Osteoblast (primary cell): ENCODE results near the gene FBXL12. TPM values are rescaled to one million over a fixed set of nuclear protein-coding genes. Genes with fewer than 3 reads are reported as not detected.
A peak's percentile ranks its signal among the peaks of the same experiment; 100 is the strongest.
"Not testable (repeated sequence)": the region's sequence is repeated elsewhere in the genome, so short reads cannot be mapped to it uniquely, and the experiment has no call there.

Source experiments
- DNase-seq: peaks from one replicate; pipeline ENCODE4 v3.0.0; 2011; ENCODE audit warnings: low spot score, mixed read lengths; ENCODE audit not compliant: insufficient read length; ENCODE audit errors: missing footprints
- H2AFZ ChIP-seq: 2 replicates; pipeline ENCODE4 v1.6.0; 2011; ENCODE audit warnings: mild to moderate bottlenecking, low read length
- H3K27ac ChIP-seq: 2 replicates; pipeline ENCODE4 v1.5.1; 2011; ENCODE audit warnings: mild to moderate bottlenecking, low read depth, low read length, moderate library complexity
- H3K27me3 ChIP-seq: 2 replicates; pipeline ENCODE4 v1.6.0; 2012; ENCODE audit warnings: mild to moderate bottlenecking, control low read depth, inconsistent platforms, low read length, moderate library complexity; ENCODE audit not compliant: insufficient read depth
- H3K36me3 ChIP-seq: 2 replicates; pipeline ENCODE4 v1.5.1; 2011; ENCODE audit warnings: mild to moderate bottlenecking, low read length, control low read depth, moderate library complexity; ENCODE audit not compliant: insufficient read depth
- H3K4me1 ChIP-seq: 2 replicates; pipeline ENCODE4 v1.5.1; 2011; ENCODE audit warnings: mild to moderate bottlenecking, low read length, control low read depth, moderate library complexity; ENCODE audit not compliant: insufficient read depth
- H3K4me2 ChIP-seq: 2 replicates; pipeline ENCODE4 v1.6.0; 2011; ENCODE audit warnings: mild to moderate bottlenecking, low read length; ENCODE audit not compliant: insufficient read depth
- H3K4me3 ChIP-seq: fragments of 200-600 bp; sonication (generic); 3 replicates; pipeline ENCODE4 v1.5.1; 2012; ENCODE audit warnings: mild to moderate bottlenecking, low read length, inconsistent platforms; ENCODE audit not compliant: insufficient read depth
- H3K79me2 ChIP-seq: 2 replicates; pipeline ENCODE4 v1.6.0; 2012; ENCODE audit warnings: mild to moderate bottlenecking, low read length, control low read depth, inconsistent platforms; ENCODE audit not compliant: insufficient read depth
- H3K9me3 ChIP-seq: 2 replicates; pipeline ENCODE4 v1.5.1; 2011; ENCODE audit warnings: low read depth, low read length, control low read depth
- H4K20me1 ChIP-seq: 2 replicates; pipeline ENCODE4 v1.6.0; 2012; ENCODE audit warnings: mild to moderate bottlenecking, low read length, control low read depth; ENCODE audit not compliant: insufficient read depth
- total RNA-seq: library from RNA; depleted of rRNA; stranded (reverse); fragments of >200 nt; gene quantifications from 2 replicates; pipeline ENCODE4 v1.2.3, GENCODE V29; 2012
- TF ChIP-seq, protein P1 (sequence below): IDR thresholded peaks from 2 replicates; pipeline ENCODE4 v1.5.1; 2011; ENCODE audit warnings: mild to moderate bottlenecking, low read depth, low read length, moderate library complexity; ENCODE audit errors: extremely low read depth

FBXL12 gene
- total RNA-seq, 1 donor = 23.9 TPM

DNA sequence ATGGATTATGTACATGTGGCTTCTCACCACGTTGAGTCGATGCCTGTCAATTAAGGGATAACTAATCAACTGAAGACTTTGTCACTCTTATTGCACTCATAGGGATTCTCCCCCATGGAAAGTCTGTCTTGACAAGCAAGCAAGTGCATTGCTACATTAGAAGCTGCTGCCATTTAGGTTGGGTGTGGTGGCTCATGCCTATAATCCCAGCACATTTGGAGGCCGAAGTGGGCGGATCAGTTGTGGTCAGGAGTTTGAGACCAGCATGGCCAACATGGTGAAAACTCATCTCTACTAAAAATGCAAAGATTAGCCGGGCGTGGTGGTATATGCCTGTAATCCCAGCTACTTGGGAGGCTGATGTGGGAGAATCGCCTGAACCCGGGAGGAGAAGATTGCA lies 32.1 kb downstream of the FBXL12 start:
- TF ChIP-seq, protein P1, sequence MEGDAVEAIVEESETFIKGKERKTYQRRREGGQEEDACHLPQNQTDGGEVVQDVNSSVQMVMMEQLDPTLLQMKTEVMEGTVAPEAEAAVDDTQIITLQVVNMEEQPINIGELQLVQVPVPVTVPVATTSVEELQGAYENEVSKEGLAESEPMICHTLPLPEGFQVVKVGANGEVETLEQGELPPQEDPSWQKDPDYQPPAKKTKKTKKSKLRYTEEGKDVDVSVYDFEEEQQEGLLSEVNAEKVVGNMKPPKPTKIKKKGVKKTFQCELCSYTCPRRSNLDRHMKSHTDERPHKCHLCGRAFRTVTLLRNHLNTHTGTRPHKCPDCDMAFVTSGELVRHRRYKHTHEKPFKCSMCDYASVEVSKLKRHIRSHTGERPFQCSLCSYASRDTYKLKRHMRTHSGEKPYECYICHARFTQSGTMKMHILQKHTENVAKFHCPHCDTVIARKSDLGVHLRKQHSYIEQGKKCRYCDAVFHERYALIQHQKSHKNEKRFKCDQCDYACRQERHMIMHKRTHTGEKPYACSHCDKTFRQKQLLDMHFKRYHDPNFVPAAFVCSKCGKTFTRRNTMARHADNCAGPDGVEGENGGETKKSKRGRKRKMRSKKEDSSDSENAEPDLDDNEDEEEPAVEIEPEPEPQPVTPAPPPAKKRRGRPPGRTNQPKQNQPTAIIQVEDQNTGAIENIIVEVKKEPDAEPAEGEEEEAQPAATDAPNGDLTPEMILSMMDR = no peak
- no peak overlapping the region for H3K4me2 ChIP-seq
- no peaks in the 10 kb centered on the region for H4K20me1 ChIP-seq
- no peaks in the 10 kb centered on the region for H3K36me3 ChIP-seq
- H2AFZ ChIP-seq = peak overlapping the region; percentile 6
- peaks cover 10% of the 10 kb centered on the region for H3K4me1 ChIP-seq
- H3K4me3 ChIP-seq = no peak overlapping the region
- DNase-seq = no peak
- no peak overlapping the region for H3K27ac ChIP-seq
- no peaks in the 10 kb centered on the region for H3K27me3 ChIP-seq
- no peaks in the 10 kb centered on the region for H3K9me3 ChIP-seq
- H3K79me2 ChIP-seq = peaks cover 7% of the 10 kb centered on the region

DNA sequence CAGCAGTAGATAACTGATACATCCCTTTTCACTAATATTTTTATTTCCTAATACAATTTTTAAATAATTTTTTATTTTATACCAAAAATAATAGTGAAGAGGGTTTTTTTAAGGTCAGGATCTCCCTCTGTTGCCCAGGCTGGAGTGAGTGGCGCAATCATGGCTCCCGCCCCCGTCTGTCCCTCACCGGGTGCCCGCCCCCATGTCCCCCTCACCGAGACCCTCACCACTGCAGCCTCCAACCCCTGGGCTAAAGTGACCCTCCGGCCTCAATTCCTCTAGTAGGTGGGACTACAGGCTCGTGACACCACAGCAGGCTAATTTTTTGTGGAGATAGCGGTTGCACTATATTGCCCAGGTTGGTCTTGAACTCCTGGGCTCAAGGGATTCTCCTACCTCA lies 32.5 kb downstream of the FBXL12 start:
- Histone ChIP-seq H4K20me1 (no peaks in the 10 kb centered on the region), H3K9me3 (no peaks in the 10 kb centered on the region), H3K4me2 (peak overlapping the region; percentile 84), H3K27ac (peak overlapping the region; percentile 65), H3K4me3 (peak overlapping the region; percentile 94), H3K36me3 (no peaks in the 10 kb centered on the region), H3K4me1 (peaks cover 8% of the 10 kb centered on the region), H3K79me2 (peaks cover 7% of the 10 kb centered on the region), H2AFZ (peak overlapping the region; percentile 91), H3K27me3 (no peaks in the 10 kb centered on the region)
- DNase-seq = no peak
- TF ChIP-seq, protein P1 = no peak

DNA sequence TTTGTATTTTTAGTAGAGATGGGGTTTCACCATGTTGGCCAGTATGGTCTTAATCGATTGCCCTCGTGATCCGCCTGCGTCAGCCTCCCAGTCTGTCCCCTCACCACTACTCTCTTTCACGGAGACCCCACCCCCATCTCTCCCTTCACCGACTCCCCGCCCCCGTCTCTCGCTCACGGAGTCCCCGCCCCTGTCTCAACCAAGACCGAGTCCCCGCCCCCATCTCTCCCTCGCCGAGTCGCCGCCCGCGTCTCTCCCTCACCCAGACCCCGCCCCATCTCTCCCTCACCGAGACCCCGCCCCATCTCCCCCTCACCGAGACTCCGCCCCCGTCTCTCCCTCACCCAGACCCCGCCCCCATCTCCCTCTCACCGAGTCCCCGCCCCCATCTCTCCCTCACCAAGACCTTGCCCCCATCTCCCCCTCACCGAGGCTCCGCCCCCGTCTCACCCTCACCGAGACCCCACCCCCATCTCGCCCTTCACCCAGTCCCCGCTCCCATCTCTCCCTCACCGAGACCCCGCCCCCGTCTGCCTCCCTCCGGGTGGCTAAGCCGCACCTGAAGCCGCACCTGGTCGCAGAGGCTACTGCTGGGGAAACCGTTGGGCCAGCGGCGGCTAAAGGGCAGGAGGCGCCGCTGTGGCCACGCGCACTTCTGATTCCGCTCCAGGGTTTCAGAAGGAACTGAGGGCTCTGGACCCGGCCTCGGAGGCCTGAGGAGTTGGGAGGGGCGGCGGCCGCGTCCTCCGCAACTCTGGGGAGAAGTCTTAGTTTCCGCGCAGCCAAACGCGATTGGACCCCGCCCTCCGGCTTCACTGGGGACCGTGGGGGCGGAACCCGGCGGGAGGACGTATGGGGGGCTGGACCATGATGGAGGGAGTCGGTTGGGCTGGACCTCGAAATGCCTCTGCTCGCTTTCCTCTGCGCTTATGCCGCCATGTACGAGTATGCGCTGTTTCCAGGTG lies 33.2 kb downstream of the FBXL12 start:
- H3K27ac ChIP-seq = peak overlapping the region; percentile 65
- no peaks in the 10 kb centered on the region for H3K9me3 ChIP-seq
- H4K20me1 ChIP-seq = no peaks in the 10 kb centered on the region
- peak overlapping the region; percentile 84 for H3K4me2 ChIP-seq
- peaks cover 6% of the 10 kb centered on the region for H3K4me1 ChIP-seq
- peak overlapping the region; percentile 91 for H2AFZ ChIP-seq
- peaks cover 7% of the 10 kb centered on the region for H3K79me2 ChIP-seq
- TF ChIP-seq, protein P1 = no peak
- DNase-seq = peak; percentile 95
- no peaks in the 10 kb centered on the region for H3K36me3 ChIP-seq
- H3K27me3 ChIP-seq = no peaks in the 10 kb centered on the region
- peak overlapping the region; percentile 94 for H3K4me3 ChIP-seq

DNA sequence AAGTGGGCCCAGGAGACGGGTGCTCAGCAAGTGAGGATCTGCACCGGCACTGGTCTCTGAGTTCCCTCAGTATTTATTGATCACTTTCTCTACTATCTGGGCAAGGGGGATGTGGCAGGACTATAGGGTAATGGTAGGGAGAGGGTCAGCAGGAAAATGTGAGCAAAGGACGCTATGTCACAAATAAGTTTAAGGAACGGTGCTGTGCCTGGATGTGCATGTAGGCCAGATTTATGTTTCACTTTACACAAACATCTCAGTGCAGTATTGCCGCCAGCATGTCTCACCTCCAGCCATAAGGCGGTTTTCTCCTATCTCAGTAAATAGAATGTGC lies 34.7 kb downstream of the FBXL12 start:
- H3K36me3 ChIP-seq, H3K27ac ChIP-seq, H3K9me3 ChIP-seq, H3K27me3 ChIP-seq, H3K4me1 ChIP-seq, H4K20me1 ChIP-seq, H2AFZ ChIP-seq, H3K4me3 ChIP-seq, DNase-seq, H3K79me2 ChIP-seq: not testable (repeated sequence)
- H3K4me2 ChIP-seq = peak overlapping the region; percentile 52
